ENCODE data around the gene RGL3.
"Not testable (repeated sequence)": the region's sequence is repeated elsewhere in the genome, so short reads cannot be mapped to it uniquely, and the experiment has no call there.

Gene RGL3

DNA sequence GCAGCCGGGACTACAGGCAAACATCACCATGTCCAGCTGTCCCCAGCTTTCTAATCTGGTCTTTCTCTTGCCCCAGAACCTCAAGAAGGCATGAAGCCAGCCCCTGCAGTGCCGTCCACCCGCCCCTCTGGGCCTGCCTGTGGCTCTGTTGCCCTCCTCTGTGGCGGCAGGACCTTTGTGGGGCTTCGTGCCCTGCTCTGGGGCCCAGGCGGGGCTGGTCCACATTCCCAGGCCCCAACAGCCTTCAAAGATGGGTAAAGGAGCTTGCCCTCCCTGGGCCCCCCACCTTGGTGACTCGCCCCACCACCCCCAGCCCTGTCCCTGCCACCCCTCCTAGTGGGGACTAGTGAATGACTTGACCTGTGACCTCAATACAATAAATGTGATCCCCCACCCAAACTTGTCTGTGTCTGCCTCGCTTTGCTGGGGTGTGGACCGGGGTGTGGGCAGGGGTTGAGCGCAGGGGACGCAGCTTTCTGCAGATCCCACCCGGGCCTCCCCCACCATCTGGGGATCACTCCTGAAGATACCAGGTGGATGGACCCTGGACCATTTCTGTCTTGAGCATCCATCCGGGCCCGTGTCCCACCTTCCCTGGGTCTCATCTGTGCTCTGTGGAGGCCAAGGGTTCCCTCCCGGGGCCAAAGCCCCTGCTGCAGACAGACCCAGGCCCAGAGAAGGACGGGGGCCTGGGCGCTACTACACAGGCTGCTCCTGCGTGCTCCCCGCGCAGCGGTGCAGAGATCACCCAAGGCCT lies 31.6 kb upstream of the RGL3 start:
- Histone ChIP-seq H3K4me3 (no peak overlapping the region), H3K27ac (no peak overlapping the region)

DNA sequence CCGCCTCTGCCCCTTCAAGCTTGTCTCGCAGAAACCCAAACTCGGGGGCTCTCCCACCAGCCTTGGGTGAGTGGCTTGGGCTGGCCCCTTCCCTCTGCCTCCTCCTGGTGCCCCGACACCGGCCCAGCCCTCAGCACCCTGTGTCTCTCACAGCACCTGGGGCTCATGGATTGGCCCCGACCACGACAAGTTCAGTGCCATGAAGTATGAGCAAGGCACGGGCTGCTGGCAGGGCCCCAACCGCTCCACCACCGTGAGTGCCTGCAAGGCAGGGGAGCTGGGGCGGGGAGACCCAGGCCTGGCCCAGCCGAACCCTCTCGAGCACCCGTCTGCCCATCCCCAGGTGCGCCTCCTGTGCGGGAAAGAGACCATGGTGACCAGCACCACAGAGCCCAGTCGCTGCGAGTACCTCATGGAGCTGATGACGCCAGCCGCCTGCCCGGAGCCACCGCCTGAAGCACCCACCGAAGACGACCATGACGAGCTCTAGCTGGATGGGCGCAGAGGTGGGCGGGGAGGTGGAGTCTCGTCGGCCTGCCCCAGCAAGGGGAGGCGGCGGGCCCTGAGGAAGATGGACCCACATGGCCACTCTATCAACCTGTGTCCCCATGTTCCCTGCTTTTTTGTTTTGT lies 29.9 kb upstream of the RGL3 start:
- Histone ChIP-seq H3K27ac (no peak overlapping the region), H3K4me3 (no peak overlapping the region)

DNA sequence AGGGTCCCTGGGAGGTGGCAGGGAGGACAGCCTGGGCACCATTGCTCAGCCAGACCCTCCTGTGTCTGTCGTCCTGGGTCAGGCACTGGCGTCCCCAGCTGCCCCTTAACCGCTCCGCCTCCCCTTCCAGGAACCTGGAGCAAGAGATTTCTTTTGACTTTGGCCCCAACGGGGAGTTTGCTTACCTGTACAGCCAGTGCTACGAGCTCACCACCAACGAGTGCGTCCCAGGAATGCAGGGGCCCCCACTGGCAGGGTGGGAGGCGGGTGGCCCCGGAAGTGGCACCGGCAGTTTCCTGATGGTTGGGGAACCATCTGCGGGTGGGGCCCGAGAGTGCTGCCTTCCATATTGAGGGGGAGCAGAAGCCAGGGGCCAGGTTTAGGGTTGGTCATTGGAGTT lies 29.3 kb upstream of the RGL3 start:
- no peak overlapping the region for H3K4me3 ChIP-seq
- no peak overlapping the region for H3K27ac ChIP-seq

DNA sequence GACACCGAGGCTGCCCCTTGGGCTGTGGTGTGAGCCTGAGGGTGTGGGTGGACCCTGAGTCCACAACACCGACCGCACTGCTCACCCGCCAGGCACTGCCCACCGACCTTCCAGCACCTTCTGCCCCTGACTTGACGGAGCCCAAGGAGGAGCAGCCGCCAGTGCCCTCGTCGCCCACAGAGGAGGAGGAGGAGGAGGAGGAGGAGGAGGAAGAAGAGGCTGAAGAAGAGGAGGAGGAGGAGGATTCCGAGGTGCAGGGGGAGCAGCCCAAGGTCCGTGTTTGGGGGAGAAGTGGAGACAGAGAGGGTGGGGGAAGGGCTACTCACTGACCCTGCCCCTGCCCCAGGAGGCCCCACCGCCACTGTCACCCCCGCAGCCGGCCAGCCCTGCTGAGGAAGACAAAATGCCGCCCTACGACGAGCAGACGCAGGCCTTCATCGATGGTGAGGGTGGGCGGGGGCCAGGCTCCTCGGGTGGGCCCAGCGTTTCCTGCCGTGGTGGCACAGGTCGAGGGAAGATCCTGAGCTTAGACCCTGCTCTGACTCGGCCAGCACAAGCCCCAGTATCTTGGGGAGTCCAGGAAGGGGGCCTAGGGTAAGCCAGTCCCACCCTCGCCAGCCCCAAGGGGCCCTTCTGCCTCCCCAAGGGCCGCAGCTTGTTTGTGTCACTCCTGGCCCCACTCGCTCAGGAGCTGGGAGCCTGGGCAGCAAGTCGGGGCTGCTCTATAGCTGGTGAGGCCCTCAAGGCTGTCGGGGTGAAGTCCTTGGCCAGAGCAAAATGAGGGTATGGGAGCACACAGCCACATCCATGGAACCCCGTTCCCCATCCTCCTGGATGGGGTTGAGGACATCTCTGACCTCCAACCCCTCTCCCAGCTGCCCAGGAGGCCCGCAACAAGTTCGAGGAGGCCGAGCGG lies 28.5 kb upstream of the RGL3 start:
- Histone ChIP-seq H3K27ac (peak overlapping the region in 2 of 21 experiments; percentile 2 to 29), H3K4me3 (no peak overlapping the region)

DNA sequence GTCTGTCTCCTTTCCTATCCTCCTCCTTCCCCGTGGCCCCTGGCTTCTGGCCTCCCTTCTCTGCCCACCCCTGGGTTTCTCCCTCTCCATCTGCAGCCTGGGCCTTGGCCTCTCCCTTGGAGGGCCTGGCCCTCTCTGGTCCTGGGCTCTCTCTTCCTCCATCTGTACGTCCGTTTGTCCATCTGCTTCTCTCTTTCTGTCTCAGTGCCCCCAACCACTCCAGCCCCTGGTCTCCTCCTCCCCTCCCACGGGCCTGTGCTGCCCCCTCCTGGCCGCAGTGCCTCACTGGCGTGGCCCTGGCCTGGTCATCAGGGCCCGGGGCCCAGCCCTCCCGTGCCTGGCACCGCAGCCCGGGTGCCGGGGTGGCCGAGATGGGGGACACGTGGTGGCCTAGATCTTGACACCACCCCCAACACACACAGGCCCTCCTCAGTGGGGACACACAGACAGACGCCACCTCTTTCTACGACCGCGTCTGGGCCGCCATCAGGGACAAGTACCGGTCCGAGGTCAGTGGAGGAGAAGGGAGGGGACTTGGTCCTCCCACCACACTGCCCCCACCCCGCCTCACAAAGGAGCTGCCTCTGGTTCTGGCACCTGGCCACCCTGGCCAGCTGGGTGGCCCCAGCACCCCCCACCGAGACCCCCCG lies 27.7 kb upstream of the RGL3 start:
- no peak overlapping the region for H3K4me3 ChIP-seq
- H3K27ac ChIP-seq: peak overlapping the region in 2 of 21 experiments; percentile 2 to 29

DNA sequence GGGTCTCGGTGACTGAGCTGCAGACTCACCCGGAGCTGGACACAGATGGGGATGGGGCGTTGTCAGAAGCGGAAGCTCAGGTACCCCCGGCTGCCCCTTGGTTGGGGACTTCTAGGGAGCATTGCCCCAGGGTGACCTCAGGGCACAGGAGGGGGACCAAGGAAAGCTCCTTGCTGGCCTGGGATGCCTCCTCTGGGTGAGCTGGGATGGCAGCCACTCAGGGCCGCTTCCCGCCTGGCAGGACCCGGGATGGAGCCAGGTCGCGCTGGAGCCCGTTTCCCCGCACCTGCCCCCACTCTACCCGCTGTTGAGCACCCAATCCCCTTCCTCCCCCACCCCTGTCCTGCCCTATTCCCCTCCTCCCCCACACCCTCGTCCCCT lies 27.1 kb upstream of the RGL3 start:
- H3K4me3 ChIP-seq: no peak overlapping the region

DNA sequence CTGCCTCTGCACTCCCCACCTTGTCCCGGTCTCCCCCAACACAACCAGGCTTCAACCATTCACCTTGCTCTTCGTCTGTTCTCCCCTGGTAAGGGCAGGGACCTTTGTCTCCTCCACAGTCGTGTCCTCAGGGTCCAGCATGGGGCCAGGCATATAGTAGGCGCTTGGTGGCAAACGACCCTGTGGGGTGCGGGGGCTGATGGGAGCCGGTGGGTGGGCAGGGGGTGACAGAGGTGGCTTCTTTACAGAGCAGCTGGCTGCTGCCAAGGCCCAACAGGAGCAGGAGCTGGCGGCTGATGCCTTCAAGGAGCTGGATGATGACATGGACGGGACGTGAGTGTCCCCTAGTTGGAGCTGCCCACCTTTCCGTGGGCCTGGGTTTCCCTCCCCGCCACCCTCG lies 26.0 kb upstream of the RGL3 start:
- no peak overlapping the region for H3K4me3 ChIP-seq
- H3K27ac ChIP-seq: peak overlapping the region in 1 of 21 experiments; percentile 31

More for the DNA sequence above, 27.1 kb upstream of the RGL3 start:
- no peak overlapping the region for H3K27ac ChIP-seq

DNA sequence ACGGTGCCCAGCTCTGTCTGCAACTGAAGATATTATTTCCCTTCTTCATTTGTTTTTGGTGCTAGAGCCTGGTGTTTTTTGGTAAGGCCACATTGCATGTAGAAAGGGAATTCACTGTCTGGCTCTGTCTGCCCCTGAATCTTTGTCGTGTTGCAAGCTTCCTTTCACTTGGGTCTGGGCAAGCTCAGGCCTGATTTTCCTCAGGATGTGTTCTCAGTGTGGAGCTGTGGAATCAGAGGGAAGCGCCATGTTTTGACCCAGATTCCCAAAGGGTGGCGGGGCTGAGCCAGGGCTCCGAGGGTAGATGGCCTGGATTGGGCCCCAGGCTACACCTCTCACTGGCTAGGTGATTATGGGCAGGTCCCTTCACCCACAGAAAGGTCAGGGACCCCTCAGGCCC lies 24.9 kb upstream of the RGL3 start:
- Histone ChIP-seq H3K27ac (peak overlapping the region in 11 of 21 experiments; percentile 2 to 65 (median 51)), H3K4me3 (no peak overlapping the region)

DNA sequence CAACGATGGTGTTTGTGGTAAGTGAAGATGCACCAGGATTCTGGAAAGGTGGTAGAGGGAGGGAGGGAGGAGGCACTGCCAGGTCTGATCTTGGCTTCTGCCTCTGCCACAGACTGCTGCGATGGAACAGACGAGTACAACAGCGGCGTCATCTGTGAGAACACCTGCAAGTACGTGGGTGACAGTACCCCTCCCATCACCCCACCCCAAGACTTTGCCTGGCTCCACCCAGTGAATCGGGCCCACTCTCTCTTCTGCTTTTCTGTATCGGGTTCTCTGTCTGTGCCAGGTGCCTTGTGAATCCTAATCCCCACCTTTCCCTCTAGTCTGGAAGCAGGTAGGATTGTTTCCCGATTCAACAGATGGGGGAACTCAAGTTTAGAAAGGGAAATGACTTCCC lies 18.8 kb upstream of the RGL3 start:
- H3K4me3 ChIP-seq: no peak overlapping the region
- peak overlapping the region in 2 of 21 experiments; percentile 1 to 60 for H3K27ac ChIP-seq

DNA sequence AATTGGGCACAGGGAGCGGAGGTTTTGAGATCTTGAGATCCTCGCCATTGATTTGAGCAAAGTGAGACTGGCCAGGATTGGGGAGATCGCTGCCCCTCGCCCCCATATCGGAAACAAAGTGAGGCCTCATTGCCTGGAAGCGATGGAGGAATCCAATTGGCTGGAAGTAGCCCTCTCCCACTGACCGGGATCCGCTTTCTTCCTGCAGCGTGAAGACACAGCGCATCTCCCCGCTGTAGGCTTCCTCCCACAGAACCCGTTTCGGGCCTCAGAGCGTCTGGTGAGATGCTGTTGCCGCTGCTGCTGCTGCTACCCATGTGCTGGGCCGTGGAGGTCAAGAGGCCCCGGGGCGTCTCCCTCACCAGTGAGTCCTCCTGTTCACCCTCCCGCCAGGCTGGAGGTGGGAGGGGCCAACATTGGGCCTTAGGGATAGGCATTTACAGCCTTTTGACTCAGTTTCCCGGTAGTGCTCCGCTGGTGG lies 16.8 kb upstream of the RGL3 start:
- Histone ChIP-seq H3K4me3 (peak overlapping the region; percentile 43 to 87 (median 68)), H3K27ac (peak overlapping the region in 20 of 21 experiments; percentile 14 to 91 (median 79))

DNA sequence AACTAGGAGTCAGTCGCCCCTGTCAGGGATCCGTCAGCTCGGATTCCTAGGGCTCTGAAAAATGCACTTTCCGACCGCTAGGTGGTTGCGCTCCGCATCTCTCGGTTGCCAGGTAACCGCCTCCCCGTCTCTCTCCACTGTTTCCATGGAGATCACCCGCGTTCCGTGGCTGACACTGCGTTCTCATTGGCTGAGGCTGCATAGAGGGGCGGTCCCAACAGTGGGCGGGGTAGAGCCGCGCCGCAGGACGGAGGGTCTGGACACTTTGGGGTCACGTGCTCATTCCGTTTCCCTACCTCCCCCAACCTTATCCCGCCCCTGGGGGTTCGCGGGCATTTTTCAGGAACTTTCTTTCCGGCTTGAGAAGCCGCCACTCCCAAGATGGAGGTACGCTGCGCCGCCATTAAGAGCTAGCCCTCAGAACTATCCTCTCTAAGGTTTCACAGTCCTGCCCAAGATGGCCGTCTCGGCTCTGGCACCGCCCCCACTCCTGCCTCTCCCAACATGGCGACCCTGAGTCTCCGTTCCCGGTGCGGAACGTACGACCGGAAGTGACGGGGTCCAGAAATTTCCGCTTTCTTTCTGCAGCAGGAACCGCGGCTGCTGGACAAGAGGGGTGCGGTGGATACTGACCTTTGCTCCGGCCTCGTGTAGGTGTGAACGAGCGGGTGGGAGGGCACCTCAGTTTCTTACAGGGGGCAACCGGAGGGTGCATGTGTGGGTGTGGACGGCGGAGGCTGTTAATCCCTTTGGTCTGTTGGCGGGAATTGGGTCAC lies 16.1 kb upstream of the RGL3 start, which contains the start of the genes ODAD3 and PRKCSH:
TSS of gene ODAD3 (minus strand) at position 65 of the 776 bp plus-strand sequence. CDS start 105 bp downstream, outside the sequence.
TSS of gene PRKCSH (plus strand) at position 579 of the 776 bp plus-strand sequence. CDS start 483 bp downstream, outside the sequence.
- peak within 1 kb of the TSS in 20 of 21 experiments; percentile 36 to 91 (median 79) for H3K27ac ChIP-seq
- peak within 1 kb of the TSS; percentile 43 to 87 (median 68) for H3K4me3 ChIP-seq

DNA sequence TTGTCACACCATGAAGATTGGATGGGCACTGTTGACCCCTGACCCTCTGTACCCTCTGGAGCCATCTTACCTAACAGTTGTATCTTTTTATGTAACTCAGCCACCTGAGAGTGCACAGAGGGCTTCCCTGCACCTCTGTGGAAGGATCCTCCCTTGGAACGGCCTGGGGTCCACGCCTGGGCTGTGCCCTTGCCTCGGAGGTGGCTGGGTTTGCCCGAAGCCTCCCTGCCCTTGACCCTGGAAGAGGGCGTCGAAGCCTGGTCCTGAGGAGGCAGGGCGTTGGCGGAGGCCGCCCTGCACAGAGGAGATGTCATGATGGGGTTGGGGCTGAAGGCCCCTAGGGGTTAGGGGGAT lies 15.6 kb upstream of the RGL3 start:
- Histone ChIP-seq H3K4me3 (peak overlapping the region; percentile 43 to 87 (median 68)), H3K27ac (peak overlapping the region in 19 of 21 experiments; percentile 6 to 86 (median 69))

DNA sequence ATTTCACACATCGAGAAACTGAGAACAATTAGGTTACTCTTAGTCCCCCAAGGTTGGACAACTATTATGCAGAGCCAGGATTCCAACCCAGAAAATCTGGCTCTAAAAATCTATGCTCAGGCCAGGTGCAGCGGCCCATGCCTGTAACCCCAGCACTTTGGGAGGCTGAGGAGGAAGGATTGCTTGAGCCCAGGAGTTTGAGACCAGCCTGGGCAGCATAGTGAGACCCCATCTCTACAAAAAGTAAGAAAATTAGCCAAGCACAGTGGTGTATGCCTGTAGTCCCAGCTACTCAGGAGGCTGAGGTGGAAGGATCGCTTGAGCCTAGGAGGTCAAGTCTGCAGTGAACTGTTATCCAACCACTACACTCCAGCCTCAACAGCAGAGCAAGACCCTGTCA lies 14.4 kb upstream of the RGL3 start:
- H3K4me3 ChIP-seq, H3K27ac ChIP-seq: not testable (repeated sequence)

DNA sequence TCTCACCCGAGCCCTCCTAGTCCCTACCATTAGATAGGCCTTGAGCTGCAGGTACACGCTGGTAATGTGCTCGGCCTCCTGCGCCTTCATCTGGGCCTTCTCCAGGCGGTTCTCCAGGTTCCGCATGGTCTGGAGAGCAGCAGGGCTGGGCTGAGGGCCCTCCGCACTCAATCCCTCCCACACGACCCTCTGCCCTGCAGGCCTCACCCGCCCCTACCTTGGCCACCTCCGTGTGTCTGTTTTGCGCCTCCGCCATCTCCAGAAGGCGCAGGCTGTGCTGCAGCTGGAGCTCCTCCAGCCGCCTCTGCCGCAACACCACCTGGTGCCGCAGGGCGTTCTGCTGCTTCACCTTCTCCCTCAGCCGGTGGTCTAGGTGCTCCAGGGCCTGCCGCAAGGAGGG lies 7.5 kb upstream of the RGL3 start:
- Histone ChIP-seq H3K4me3 (no peak overlapping the region), H3K27ac (no peak overlapping the region)

DNA sequence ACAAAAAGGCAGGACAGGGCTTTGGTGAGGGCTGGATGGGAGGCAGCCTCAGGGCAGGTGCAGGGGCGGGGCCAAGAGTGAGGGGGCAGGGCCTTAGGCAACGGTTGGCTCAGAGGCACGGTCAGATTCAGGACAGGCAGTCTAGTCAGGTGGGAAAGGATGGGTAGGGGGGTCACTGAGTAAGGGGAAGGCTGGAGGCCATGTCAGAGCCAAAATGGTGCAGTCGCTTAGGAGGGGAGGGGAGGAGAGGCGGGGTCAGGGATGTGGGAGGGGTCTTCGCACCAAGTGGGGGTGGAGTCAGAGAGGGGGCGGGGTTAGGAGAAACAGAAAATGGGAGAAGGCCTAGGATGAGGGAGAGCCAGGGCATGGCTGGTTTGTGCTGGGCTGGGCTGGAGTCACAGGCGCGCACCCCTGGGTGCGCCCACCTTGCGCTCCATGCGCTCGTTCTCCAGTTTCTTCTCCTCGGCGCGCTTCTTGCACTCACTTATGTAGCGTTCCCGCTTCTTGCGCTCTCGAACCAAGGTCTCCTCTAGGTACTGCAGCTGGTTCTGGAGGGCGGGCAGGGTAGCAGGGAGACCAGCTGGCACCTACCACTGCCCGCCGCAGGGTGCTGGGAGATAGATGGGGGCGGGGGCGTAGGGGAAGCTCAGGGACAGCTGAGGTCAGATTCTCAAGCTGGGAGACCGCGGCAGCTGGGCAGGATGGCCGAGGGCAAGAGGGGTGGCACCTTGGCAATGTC lies 6.8 kb upstream of the RGL3 start:
- Histone ChIP-seq H3K4me3 (no peak overlapping the region), H3K27ac (no peak overlapping the region)

DNA sequence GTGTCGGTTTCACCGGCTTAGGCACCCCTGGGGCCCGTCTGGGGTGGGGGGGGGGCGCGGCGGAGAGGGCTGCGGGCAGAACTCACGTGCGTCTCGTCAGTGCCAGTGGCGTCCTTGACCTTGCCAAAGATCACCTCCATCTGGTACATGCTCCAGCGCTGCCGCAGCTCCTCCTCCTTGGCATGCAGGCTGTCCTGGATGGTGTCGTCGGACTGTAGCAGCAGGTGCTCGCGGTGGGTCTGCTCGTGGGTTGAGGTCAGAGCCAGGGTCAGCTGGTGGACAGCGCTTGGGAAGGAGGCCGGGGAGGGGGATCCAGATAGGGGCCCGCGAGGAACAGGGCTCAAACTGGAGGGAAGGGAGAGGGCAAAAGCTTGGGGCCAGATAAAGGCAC lies 4.7 kb upstream of the RGL3 start:
- Histone ChIP-seq H3K4me3 (no peak overlapping the region), H3K27ac (peak overlapping the region in 1 of 21 experiments; percentile 57)

DNA sequence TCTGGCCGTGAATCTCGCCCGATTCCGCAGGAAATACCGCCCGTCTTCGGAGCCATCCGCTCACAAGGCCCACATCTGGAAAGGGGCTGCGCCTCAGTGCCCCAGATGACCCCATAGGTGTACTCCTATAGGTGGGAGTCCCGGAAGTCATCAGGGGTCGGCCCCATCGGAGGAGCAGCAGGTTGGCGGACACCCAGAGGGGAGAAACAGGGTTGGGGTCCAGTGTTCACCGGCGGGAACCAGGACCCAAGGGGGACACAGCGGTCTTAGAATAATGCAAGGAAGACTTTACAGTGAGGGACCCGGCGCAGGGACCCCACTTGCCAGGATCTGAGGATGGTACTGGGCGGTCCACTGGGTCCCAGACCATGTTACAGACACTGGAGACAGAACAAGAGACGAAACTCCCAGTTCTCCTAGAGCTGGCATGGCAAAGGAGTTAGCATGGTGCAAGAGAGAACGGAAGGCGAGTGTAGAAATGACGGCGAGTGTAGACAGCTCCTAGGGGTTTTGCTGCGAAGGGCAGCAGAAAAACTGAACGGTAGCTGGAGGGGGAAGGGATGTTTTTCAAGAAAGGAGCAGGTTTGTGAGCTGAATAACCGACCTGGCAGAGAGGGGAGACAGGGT lies 4.2 kb upstream of the RGL3 start:
- Histone ChIP-seq H3K27ac (peak overlapping the region in 2 of 21 experiments; percentile 57), H3K4me3 (no peak overlapping the region)

Data from skin epidermis (tissue), 12 donors.